ENCODE data around the gene FKBP5.

- TF ChIP-seq CTCF (IDR thresholded peaks at IDR 0.05; ENCODE audit: low read length) = peak; percentile 89
- no peak for TF ChIP-seq EZH2 (IDR thresholded peaks at IDR 0.05; ENCODE audit: borderline replicate concordance, low read length)
Measured at GRCh38 chr6:35583893-35584688, 104.6 kb downstream of the FKBP5 start.

Measured in OCI-LY1 (cell line).